ENCODE results near the gene FLRT1.

Gene FLRT1, protein sequence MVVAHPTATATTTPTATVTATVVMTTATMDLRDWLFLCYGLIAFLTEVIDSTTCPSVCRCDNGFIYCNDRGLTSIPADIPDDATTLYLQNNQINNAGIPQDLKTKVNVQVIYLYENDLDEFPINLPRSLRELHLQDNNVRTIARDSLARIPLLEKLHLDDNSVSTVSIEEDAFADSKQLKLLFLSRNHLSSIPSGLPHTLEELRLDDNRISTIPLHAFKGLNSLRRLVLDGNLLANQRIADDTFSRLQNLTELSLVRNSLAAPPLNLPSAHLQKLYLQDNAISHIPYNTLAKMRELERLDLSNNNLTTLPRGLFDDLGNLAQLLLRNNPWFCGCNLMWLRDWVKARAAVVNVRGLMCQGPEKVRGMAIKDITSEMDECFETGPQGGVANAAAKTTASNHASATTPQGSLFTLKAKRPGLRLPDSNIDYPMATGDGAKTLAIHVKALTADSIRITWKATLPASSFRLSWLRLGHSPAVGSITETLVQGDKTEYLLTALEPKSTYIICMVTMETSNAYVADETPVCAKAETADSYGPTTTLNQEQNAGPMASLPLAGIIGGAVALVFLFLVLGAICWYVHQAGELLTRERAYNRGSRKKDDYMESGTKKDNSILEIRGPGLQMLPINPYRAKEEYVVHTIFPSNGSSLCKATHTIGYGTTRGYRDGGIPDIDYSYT

DNA sequence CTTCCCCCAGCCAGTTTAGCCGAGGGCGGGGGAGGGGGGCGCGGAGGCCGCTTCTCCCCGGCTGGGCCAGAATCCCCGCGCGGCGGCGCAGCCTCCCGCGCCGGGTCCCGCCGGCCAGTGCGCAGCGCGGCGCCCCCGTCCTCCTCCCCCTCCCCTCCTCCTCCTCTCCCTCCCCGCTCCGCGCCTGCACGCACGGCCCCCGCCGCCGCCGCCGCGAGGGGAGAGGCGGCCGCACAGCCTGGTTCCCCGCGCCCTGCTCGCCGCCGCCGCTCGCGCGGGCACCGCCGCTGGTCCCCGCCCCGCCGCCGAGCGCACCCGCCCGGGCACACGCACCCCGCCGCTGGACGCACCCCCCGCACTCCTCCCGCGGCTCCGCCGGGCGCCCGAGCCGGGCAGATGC lies at the start of gene FLRT1:
Gene FLRT1, plus strand, starts transcription at position 356 of the 400 bp plus-strand sequence. CDS start 80,337 bp downstream, outside the sequence.
- no peak for DNase-seq (ENCODE audit: low read depth)

GRCh38 chr11:63986156-63986931 lies 49.4 kb upstream of the FLRT1 start, which contains the start of gene OTUB1:
TSS of gene OTUB1 (plus strand) at chr11:63986438. CDS start at chr11:63986457, 19 bp downstream.
- DNase-seq (ENCODE audit: low read depth) = peak; percentile 86

- no peak for DNase-seq (ENCODE audit: low read depth)
Measured at GRCh38 chr11:63986932-63987513, 48.7 kb upstream of the FLRT1 start.

GRCh38 chr11:63991558-63991957 lies 44.2 kb upstream of the FLRT1 start:
- no peak for DNase-seq (ENCODE audit: low read depth)

- DNase-seq (ENCODE audit: low read depth) = no peak
Measured at GRCh38 chr11:63993100-63993499, 42.6 kb upstream of the FLRT1 start.

DNA sequence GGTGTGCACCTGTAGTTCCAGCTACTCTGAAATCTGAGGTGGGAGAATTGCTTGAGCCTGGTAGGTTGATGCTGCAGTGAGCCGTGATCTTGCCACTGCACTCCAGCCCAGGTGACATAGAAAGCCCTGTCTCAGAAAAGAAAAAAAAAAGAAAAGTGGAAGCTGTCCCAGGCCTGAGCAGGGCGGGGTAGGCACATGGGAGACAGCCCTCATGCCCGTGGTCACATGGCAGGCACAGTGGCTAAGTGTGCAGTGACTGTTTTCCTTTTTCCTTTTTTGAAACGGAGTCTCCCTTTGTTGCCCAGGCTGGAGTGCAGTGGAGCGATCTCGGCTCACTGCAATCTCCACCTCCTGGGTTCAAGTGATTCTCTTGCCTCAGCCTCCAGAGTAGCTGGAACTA lies 41.7 kb upstream of the FLRT1 start:
- no peak for DNase-seq (ENCODE audit: low read depth)

- DNase-seq (ENCODE audit: low read depth) = no peak
Measured at GRCh38 chr11:63996512-63996911, 39.2 kb upstream of the FLRT1 start.

GRCh38 chr11:63997104-63997700 lies 38.5 kb upstream of the FLRT1 start:
- DNase-seq (ENCODE audit: low read depth) = no peak

GRCh38 chr11:63997801-63998337 lies 37.9 kb upstream of the FLRT1 start:
- no peak for DNase-seq (ENCODE audit: low read depth)

- no peak for DNase-seq (ENCODE audit: low read depth)
Measured at GRCh38 chr11:63998558-63999348, 37.0 kb upstream of the FLRT1 start.

GRCh38 chr11:63999349-64000025 lies 36.2 kb upstream of the FLRT1 start:
- peak; percentile 49 for DNase-seq (ENCODE audit: low read depth)

DNA sequence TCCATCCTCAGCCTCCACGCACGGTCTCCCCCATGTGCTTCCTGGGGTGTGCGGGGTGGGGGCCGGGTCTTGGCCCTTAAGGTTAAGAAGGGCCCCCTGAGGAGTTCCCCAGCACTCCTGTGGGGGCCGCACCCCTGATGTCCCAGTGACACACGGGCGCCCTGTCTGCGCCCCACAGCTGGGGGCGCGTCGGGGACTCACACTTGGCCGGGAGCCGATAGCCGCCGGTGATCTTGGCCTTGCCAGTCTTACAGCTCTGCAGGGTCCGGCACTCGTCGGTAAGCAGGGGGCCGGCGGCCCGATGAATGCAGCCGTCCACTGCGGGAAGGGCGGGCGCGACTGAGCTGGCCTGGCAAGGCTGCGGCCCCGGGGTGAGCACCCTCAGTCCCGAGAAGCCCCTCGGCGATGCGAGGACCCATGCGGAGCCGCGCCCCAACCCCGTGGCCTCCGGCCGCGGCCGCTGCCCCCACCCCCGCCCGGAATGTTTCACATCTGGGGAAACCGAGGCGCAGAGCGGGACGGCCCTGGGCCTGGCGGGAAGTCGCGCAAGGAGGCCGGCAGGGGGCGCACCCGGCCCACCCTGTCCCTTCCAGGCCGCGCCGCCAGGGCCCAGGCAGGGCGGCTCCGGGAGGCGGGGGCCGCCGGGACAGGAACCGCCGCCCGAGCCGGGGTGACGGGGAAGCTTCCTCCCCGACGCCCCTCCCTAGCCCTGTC lies 35.5 kb upstream of the FLRT1 start:
- DNase-seq (ENCODE audit: low read depth) = peak; percentile 61

GRCh38 chr11:64000740-64001483 lies 34.8 kb upstream of the FLRT1 start:
- DNase-seq (ENCODE audit: low read depth) = no peak

GRCh38 chr11:64001484-64002420 lies 34.0 kb upstream of the FLRT1 start:
- no peak for DNase-seq (ENCODE audit: low read depth)

GRCh38 chr11:64003807-64004589 lies 31.7 kb upstream of the FLRT1 start:
- no peak for DNase-seq (ENCODE audit: low read depth)

GRCh38 chr11:64004590-64004984 lies 31.1 kb upstream of the FLRT1 start:
- DNase-seq (ENCODE audit: low read depth) = no peak

DNA sequence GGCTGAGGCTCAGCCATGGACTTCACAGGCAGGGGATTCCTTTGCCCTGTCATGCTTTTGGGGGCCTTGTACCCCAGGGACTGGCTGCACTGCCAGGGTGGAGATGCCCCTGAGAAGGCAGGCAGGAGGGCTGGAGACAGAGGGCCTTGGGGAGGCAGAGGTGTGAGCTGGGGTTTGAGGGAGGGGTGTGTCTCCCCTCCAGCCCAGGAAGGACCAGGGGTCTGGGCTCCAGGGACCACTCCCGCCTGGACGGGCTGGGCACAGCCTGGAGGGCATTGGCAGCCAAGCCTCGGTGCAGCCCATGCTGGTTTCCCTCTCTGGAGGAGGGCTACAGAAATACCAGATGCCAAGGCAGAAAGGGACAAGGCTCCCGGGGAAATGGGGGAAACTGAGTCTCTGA lies 30.0 kb upstream of the FLRT1 start:
- DNase-seq (ENCODE audit: low read depth) = no peak

Data from stimulated activated CD8-positive, alpha-beta memory T cell treated with anti-CD3 and anti-CD28 coated beads, Interleukin-4, amount 100 ng/mL, for 24 hours (primary cell).